Neural cell (in vitro differentiated cells): ENCODE results near the gene NME7. TPM values are rescaled to one million over a fixed set of nuclear protein-coding genes. Genes with fewer than 3 reads are reported as not detected.

Experiments
- H2AFZ ChIP-seq: fragments of 200-600, 300-800 bp; sonication (generic), shearing (Covaris generic); 2 replicates; pipeline ENCODE4 v1.6.0; 2014; ENCODE audit warnings: low read depth, mild to moderate bottlenecking, antibody characterized with exemption, low read length, moderate library complexity
- H3F3A ChIP-seq: fragments of 200-600 bp; shearing (Covaris generic); 2 replicates; pipeline ENCODE4 v1.6.1; 2016; ENCODE audit warnings: mild to moderate bottlenecking, moderate library complexity, mixed read lengths, antibody characterized with exemption, low read length; ENCODE audit not compliant: insufficient read depth, poor library complexity, severe bottlenecking
- H3K27ac ChIP-seq: fragments of 200-600, 300-800 bp; sonication (generic), shearing (Covaris generic); 2 replicates; pipeline ENCODE4 v1.5.1; 2014; ENCODE audit warnings: mild to moderate bottlenecking, low read length, moderate library complexity
- H3K27me3 ChIP-seq: fragments of 300-800, 200-600 bp; sonication (generic), shearing (Covaris generic); 2 replicates; pipeline ENCODE4 v1.6.0; 2014; ENCODE audit warnings: mild to moderate bottlenecking, low read depth, low read length, moderate library complexity; ENCODE audit not compliant: insufficient read depth
- H3K36me3 ChIP-seq: fragments of 300-800, 200-600 bp; sonication (generic), shearing (Covaris generic); 2 replicates; pipeline ENCODE4 v1.5.1; 2014; ENCODE audit warnings: mild to moderate bottlenecking, antibody characterized with exemption, low read length, moderate library complexity; ENCODE audit not compliant: insufficient read depth
- H3K4me2 ChIP-seq: fragments of 300-800, 200-600 bp; sonication (generic), shearing (Covaris generic); 2 replicates; pipeline ENCODE4 v1.6.0; 2014; ENCODE audit warnings: mild to moderate bottlenecking, low read length
- H3K4me3 ChIP-seq: fragments of 300-800, 200-600 bp; sonication (generic), shearing (Covaris generic); 2 replicates; pipeline ENCODE4 v1.5.1; 2014; ENCODE audit warnings: mild to moderate bottlenecking, low read length, moderate library complexity
- H3K79me2 ChIP-seq: fragments of 200-600 bp; shearing (Covaris generic); replicated peaks from 2 replicates; pipeline ENCODE4 v1.6.0; 2014; ENCODE audit warnings: mild to moderate bottlenecking, low read length, moderate library complexity; ENCODE audit not compliant: insufficient read depth
- H3K9ac ChIP-seq: fragments of 300-800, 200-600 bp; sonication (generic), shearing (Covaris generic); 2 replicates; pipeline ENCODE4 v1.6.1; 2016; ENCODE audit warnings: mild to moderate bottlenecking, low read length, mixed read lengths
- H3K9me2 ChIP-seq: fragments of 200-600 bp; shearing (Covaris generic); 2 replicates; pipeline ENCODE4 v1.6.1; 2016; ENCODE audit warnings: mild to moderate bottlenecking, low read length, mixed read lengths; ENCODE audit not compliant: insufficient read depth
- H3K9me3 ChIP-seq: fragments of 200-600, 300-800 bp; sonication (generic), shearing (Covaris generic); 2 replicates; pipeline ENCODE4 v1.6.1; 2016; ENCODE audit warnings: mild to moderate bottlenecking, mixed run types, low read length, moderate library complexity, mixed read lengths
- H4K20me1 ChIP-seq: fragments of 200-600 bp; shearing (Covaris generic); 2 replicates; pipeline ENCODE4 v1.6.1; 2016; ENCODE audit warnings: mild to moderate bottlenecking, mixed run types; ENCODE audit not compliant: insufficient read depth
- EP300 ChIP-seq: fragments of 450-650 bp; conservative IDR thresholded peaks from 2 replicates; pipeline ENCODE4 v1.6.1; 2014; ENCODE audit warnings: antibody characterized with exemption, mild to moderate bottlenecking, moderate library complexity; ENCODE audit not compliant: poor library complexity, severe bottlenecking
- EZH2 ChIP-seq: fragments of 200-600, 300-800 bp; shearing (Covaris generic), sonication (generic); IDR thresholded peaks from 2 replicates; pipeline ENCODE4 v1.6.1; 2014; ENCODE audit warnings: antibody characterized with exemption, low read length, borderline replicate concordance, mild to moderate bottlenecking; ENCODE audit not compliant: insufficient read depth, poor library complexity, severe bottlenecking
- MXI1 ChIP-seq: fragments of 450-650 bp; conservative IDR thresholded peaks from 2 replicates; pipeline ENCODE4 v1.6.1; 2014; ENCODE audit warnings: antibody characterized with exemption, mild to moderate bottlenecking; ENCODE audit not compliant: poor library complexity, severe bottlenecking
- POLR2AphosphoS5 ChIP-seq: IDR thresholded peaks from 2 replicates; pipeline ENCODE4 v1.6.1; 2012
- RAD21 ChIP-seq: fragments of 450-650 bp; conservative IDR thresholded peaks from 2 replicates; pipeline ENCODE4 v1.6.1; 2014; ENCODE audit warnings: antibody characterized with exemption, mild to moderate bottlenecking, moderate library complexity
- SMC3 ChIP-seq: fragments of 450-650 bp; conservative IDR thresholded peaks from 2 replicates; pipeline ENCODE4 v1.6.1; 2014; ENCODE audit warnings: antibody characterized with exemption, mild to moderate bottlenecking, moderate library complexity; ENCODE audit not compliant: poor library complexity
- TAF1 ChIP-seq: IDR thresholded peaks from 2 replicates; pipeline ENCODE4 v1.6.1; 2012; ENCODE audit warnings: low read depth
- polyA plus RNA-seq: library from polyadenylated mRNA; depleted of rRNA; stranded (reverse); fragments of >200 nt; gene quantifications from 2 replicates; pipeline ENCODE4 v1.2.3, GENCODE V29; 2014
- TF ChIP-seq, protein P1 (sequence below): fragments of 450-650 bp; IDR thresholded peaks from 2 replicates; pipeline ENCODE4 v1.5.1; 2014; ENCODE audit warnings: antibody characterized with exemption, mild to moderate bottlenecking, moderate library complexity; ENCODE audit not compliant: poor library complexity, severe bottlenecking
- TF ChIP-seq, protein P2 (sequence below): IDR thresholded peaks from 2 replicates; pipeline ENCODE4 v1.6.1; 2012; ENCODE audit warnings: borderline replicate concordance

The NME7 gene
- polyA plus RNA-seq, 1 donor from 2014 or later: 42.4 TPM

DNA sequence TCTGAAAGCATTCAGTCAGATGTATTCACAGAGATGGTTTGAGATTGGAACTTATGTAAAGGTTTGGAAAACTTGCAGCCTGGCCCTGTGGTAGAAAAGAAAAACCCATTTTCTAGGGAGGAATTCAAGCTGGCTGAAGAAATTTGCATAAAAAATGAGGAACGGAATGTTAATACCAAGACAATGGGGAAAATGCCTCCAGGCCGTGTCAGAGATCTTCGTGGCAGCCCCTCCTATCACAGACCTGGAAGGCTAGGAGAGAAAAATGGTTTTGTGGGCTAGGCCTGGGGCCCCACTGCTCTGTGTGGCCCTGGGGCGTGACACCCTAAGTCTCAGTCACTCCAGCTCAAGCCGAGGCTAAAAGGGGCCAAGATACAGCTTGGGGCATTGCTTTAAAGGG, 26.7 kb downstream of the NME7 start:
- H3K27me3 ChIP-seq: no peaks in the 10 kb centered on the region
- no peak overlapping the region for H3K27ac ChIP-seq
- no peaks in the 10 kb centered on the region for H3K9me2 ChIP-seq
- no peaks in the 10 kb centered on the region for H4K20me1 ChIP-seq
- H3K4me3 ChIP-seq: no peak overlapping the region
- H3K79me2 ChIP-seq: no peaks in the 10 kb centered on the region
- TF ChIP-seq POLR2AphosphoS5: no peak
- no peak for TF ChIP-seq EZH2
- no peak for TF ChIP-seq SMC3
- TF ChIP-seq TAF1: no peak
- TF ChIP-seq, protein P1, sequence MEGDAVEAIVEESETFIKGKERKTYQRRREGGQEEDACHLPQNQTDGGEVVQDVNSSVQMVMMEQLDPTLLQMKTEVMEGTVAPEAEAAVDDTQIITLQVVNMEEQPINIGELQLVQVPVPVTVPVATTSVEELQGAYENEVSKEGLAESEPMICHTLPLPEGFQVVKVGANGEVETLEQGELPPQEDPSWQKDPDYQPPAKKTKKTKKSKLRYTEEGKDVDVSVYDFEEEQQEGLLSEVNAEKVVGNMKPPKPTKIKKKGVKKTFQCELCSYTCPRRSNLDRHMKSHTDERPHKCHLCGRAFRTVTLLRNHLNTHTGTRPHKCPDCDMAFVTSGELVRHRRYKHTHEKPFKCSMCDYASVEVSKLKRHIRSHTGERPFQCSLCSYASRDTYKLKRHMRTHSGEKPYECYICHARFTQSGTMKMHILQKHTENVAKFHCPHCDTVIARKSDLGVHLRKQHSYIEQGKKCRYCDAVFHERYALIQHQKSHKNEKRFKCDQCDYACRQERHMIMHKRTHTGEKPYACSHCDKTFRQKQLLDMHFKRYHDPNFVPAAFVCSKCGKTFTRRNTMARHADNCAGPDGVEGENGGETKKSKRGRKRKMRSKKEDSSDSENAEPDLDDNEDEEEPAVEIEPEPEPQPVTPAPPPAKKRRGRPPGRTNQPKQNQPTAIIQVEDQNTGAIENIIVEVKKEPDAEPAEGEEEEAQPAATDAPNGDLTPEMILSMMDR: no peak
- TF ChIP-seq MXI1: no peak
- TF ChIP-seq RAD21: no peak
- TF ChIP-seq, protein P2, sequence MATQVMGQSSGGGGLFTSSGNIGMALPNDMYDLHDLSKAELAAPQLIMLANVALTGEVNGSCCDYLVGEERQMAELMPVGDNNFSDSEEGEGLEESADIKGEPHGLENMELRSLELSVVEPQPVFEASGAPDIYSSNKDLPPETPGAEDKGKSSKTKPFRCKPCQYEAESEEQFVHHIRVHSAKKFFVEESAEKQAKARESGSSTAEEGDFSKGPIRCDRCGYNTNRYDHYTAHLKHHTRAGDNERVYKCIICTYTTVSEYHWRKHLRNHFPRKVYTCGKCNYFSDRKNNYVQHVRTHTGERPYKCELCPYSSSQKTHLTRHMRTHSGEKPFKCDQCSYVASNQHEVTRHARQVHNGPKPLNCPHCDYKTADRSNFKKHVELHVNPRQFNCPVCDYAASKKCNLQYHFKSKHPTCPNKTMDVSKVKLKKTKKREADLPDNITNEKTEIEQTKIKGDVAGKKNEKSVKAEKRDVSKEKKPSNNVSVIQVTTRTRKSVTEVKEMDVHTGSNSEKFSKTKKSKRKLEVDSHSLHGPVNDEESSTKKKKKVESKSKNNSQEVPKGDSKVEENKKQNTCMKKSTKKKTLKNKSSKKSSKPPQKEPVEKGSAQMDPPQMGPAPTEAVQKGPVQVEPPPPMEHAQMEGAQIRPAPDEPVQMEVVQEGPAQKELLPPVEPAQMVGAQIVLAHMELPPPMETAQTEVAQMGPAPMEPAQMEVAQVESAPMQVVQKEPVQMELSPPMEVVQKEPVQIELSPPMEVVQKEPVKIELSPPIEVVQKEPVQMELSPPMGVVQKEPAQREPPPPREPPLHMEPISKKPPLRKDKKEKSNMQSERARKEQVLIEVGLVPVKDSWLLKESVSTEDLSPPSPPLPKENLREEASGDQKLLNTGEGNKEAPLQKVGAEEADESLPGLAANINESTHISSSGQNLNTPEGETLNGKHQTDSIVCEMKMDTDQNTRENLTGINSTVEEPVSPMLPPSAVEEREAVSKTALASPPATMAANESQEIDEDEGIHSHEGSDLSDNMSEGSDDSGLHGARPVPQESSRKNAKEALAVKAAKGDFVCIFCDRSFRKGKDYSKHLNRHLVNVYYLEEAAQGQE: no peak
- no peak overlapping the region for H3K4me2 ChIP-seq
- H3F3A ChIP-seq: no peaks in the 10 kb centered on the region
- H3K36me3 ChIP-seq: no peaks in the 10 kb centered on the region
- no peak overlapping the region for H2AFZ ChIP-seq
- H3K9me3 ChIP-seq: peaks cover 3% of the 10 kb centered on the region
- no peak overlapping the region for H3K9ac ChIP-seq

DNA sequence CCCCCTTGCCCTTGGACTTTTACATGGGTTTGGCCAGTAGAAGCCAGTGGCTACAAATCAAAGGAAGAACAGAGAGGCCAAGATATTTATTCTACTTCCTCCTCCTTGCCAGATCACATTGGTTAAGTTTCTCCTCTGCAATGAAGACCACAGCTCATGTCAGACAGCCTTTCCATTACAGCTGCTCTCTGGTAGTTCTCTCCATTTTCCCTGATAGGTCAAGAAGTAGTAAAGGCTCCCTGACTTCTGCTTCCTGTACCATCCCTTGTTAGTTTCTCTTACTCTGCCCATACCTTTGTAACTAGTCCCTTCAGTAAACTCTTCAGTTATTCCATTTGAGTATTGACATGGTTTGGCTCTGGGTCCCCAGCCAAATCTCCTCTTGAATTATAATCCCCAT, 27.8 kb downstream of the NME7 start:
- H3K9ac ChIP-seq: no peak overlapping the region
- peaks cover 3% of the 10 kb centered on the region for H3K9me3 ChIP-seq
- H3K36me3 ChIP-seq: no peaks in the 10 kb centered on the region
- H3K4me3 ChIP-seq: no peak overlapping the region
- H3K27ac ChIP-seq: no peak overlapping the region
- no peak overlapping the region for H2AFZ ChIP-seq
- TF ChIP-seq TAF1: no peak
- no peak for TF ChIP-seq SMC3
- TF ChIP-seq, protein P1: no peak
- no peak for TF ChIP-seq RAD21
- no peak for TF ChIP-seq POLR2AphosphoS5
- no peak for TF ChIP-seq EP300
- H3K79me2 ChIP-seq: no peaks in the 10 kb centered on the region
- H3F3A ChIP-seq: no peaks in the 10 kb centered on the region
- no peak overlapping the region for H3K4me2 ChIP-seq
- H3K9me2 ChIP-seq: no peaks in the 10 kb centered on the region
- H4K20me1 ChIP-seq: no peaks in the 10 kb centered on the region
- H3K27me3 ChIP-seq: no peaks in the 10 kb centered on the region
